GM18508 (cell line): Measurements from ENCODE around the gene AMOTL2.

Experiments used
- ATAC-seq: cut with Tn5 transposase; IDR thresholded peaks from one replicate; pipeline ENCODE4 v1.9.1; 2021; ENCODE audit warnings: moderate number of reproducible peaks; ENCODE audit not compliant: insufficient read depth, unreplicated experiment

Gene AMOTL2

DNA sequence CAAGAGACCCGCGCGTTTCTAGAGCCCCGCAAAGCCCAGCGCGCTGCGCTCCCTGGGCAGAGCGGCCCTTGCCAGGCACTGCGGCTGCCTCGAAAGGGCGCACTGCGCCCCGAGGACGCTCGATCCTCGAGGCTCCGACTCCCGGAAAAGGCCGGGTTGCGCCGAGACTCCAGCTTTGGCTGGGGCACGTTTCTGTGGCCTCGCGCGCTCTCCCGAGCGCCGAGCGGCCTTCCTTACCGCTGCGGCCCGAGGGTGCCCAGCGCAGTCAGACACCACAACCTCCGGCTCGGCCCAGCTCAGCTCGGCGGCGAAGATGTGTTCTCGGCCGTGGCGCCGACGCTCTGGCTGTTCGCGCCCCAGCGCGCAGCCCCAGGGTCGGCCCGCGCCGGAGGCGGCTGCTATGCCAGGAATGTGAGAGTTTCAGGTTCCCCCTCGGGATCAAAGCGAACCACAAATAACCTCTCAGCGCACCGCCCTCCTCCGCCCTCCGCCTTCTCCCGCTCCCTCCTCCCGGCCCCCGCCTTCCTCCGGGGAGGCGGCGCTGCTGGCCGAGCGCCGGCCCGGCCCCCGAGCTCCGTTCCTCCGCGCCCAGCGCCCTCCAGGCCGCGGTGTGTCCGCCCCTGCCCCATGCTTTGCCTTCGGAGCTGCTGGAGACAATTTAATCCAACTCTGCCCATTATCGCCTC, at the start of gene AMOTL2:
TSS of gene AMOTL2 (minus strand) at position 343 of the 686 bp plus-strand sequence. CDS start 3,014 bp downstream, outside the sequence.
- no peak for ATAC-seq

DNA sequence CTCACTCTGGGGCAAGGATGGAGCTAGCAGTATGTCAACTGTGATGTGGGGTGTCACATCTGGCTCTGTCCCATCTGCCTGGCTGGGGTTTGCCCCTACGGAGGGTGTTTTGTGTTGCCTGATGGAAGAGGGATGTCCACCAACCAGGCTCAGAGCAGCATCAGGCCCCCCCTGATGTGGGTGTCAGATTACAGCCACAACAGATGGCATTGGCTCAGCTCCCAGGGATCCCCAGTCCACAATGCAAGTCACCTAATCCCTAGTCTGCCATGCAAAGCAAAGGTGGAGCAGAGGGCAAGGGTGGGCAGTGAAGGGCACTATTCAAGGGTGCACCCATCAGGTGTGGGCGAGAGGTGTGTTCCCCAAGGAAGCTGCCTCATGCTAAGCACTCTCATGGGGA, 48.9 kb upstream of the AMOTL2 start:
- ATAC-seq, result no peak

DNA sequence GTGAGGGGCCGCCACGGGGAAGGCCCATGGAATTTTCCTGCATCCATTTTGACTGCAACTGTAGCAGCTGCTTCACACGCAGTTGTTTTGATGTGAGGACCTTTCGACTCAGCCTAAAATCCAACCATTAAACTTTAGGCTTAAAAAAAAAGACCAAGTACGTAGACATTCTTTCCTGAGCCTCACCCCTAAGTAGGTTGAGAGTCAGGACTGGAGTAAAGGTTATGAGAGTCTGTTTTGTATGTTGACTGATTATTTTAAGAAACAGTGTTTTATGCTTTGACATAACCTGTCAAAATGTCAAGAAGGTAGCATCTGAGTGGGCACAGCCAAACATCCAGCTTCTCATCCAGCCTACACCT, 45.7 kb upstream of the AMOTL2 start:
- no peak for ATAC-seq

DNA sequence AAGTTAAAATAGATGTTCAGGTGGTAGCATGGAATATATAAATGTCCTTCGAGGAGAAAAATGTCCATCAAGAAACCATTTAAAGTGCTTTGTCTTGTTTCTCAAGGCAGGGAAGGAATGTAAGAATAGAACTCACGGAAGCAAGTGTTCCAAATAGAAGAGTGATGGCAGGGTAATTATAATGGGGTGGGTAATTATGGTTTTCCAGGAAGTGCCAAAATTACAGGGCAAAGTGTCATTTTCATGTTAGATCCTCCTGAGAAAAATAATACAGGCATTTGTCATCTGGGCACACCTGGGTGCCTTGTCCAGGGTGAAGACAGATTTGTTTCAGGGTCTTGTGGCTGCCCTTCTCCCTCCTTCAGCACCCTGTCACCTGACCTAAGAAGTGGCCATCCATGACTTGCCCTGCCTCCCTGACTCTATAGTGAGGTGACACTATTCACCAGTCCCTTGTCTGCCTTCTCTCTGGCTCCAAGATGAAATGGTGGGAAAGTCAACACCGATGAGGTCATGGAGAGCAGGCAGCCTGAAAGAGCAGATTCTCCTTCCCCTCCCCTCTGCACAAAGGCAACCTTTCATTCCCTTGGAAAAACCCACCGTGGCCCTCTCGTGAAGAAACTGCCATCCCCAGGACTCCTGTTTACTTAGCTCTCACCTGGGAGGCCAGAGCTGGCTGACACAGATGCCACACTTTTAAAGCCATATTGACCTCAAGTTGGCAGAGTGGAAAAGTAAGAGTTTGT, 45.1 kb upstream of the AMOTL2 start:
- ATAC-seq, result no peak

GRCh38 chr3:134409041-134409440, 34.8 kb upstream of the AMOTL2 start:
- ATAC-seq, result no peak

GRCh38 chr3:134407239-134407625, 33.0 kb upstream of the AMOTL2 start:
- ATAC-seq, result no peak

DNA sequence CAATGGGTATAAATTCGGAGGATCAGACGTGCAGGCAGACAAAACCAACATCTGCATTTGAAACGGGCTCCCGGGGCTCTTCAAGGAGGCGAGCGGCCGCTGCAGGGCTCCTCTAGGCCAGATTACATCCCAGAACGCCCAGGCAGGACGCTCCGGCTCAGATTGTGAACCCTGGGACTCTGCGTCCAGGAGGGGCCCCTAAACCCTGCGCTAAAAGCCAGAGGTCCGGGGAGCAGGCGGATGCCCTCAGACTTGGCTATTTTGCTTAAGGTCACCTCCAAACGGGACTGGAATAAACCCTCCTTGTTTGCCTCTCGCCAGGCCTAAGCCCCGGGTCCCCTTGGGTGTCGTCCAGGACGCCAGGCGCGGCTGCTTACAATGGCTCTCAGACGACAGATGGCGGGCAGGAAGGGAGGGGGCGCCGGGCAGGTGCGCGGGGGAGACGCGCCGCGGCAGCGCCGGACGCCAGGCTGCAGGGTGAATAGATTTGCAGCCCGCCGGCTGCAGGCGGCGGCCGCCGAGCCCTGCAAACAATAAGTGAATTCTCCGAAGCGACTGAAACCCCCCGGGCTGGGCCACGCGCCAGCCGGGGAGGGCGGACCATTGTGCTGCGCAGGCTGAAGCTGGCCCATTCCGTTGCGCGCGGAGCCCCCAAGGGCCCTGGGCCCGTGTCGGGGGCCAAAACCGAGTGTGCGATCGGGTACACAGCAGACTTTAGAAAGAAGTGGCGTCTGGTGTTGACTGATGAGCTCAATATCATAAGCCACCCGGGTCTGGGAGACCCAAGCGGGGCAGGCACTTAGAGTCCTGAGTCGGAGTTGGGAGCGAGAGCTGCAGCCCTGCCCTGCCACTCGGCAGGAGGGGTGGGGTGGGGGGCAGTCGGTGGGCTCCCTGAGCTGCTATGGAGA, 32.3 kb upstream of the AMOTL2 start:
- no peak for ATAC-seq

- no peak for ATAC-seq
Observed at GRCh38 chr3:134404366-134404885, 30.2 kb upstream of the AMOTL2 start.

DNA sequence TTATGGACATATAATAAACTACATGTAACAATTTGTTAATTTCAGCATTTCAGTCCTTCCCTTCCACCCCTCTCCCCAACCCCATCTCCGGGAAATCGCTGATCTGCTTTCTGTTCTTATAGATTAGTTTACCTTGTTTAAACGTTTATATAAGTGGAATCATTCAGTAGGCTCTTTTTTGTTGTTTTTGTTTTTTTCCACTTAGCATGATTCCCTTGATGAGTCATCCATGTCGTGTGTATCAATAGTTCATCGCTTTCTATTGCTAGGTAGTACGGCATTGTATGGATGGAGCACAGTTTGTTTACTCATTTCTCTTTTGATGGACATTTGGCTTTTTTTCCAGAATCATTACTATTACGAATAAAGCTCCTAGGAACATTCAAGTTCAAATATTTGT, 23.5 kb upstream of the AMOTL2 start:
- no peak for ATAC-seq

- ATAC-seq, result no peak
Observed at GRCh38 chr3:134395103-134395502, 20.9 kb upstream of the AMOTL2 start.

DNA sequence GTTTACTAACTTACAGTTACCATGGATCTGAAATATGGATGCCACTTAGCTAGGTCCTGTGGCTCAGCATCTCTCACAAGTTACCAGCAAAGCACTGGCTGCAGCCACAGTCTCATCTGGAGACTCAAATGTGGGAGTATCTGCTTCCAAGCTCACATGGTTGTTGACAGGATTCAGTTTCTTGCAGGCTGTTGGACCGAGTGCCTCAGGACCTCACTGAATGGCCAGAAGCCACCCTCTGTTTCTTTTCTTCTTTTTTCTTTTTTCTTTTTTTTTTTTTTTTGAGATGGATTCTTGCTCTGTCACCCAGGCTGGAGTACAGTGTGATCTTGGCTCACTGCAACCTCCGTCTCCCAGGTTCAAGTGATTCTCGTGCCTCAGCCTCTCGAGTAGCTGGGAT, 20.1 kb upstream of the AMOTL2 start:
- ATAC-seq, result no peak

- no peak for ATAC-seq
Observed at GRCh38 chr3:134393074-134393473, 18.8 kb upstream of the AMOTL2 start.

- ATAC-seq, result no peak
Observed at GRCh38 chr3:134392336-134392983, 18.2 kb upstream of the AMOTL2 start.

DNA sequence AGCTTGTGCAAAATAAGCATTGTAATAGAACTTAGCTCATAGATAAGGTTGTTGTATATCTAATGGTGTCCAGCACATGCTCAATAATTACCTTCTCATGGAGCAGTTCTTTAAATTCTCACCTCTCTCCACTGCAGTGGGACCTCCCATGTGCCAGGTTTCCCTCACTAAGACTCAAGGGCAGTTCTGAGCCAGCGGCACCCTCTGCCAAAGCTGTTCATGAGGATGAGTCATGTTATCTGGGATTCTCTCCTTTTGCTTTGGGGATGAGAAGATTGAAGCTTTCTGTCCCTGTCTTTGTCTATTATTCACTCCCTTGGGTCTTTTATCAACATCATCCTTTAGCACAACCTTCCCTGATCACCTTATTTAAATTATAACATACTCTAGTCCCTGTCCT, 15.6 kb upstream of the AMOTL2 start:
- ATAC-seq, result no peak

DNA sequence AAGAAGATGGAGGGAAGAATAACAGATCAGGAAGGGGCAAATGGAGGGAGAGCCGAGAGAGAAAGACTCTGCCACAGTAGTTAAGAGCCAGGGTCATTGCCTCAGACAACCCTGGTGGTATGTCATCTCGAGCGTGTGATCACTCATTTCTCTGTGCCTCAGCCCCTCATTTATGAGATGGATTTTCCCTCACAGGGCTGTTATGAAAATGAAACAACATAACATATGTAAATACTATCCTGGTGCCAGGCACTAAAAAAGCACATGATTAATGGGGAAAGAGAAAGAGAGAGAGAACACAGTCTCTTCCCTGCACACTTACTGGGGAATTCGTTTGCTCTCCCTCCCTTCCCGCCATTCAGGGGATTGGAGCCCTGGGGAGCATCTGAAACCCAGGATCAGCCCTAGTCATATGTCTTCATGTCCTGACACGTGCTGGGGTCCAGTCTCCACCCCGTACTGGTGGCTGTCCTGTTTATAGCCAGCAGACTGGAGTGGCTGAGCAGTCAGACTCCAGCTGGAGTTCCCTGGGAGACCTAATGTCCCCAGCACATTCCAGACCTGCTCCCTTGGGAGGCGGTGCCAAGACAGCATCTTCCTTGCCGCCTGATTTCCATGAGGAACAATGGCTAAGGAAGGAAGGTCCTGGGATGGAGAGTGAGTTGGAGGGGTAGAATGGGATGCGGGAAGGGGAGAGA, 14.7 kb upstream of the AMOTL2 start:
- ATAC-seq, result no peak

- ATAC-seq, result no peak
Observed at GRCh38 chr3:134388292-134388691, 14.0 kb upstream of the AMOTL2 start.

DNA sequence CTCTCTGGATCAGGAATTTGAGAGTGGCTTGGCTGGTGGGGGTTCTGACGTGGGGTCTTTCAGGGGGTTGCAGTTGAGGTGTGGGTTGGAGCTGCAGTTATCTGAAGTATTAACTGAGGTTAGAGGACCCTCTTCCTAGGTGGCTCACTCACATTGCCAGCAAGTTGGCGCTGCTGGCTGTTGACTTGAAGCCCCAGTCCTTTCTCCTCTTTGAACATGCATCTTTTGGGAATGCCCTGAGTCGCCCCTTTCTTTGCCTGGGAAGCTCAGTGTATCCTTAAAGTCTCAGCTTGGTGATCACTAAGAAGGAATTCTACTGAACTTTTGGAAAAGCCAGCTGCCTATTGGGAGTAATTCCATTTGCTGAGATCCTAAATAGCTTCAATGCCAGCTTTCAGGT, 13.0 kb upstream of the AMOTL2 start:
- ATAC-seq, result no peak

DNA sequence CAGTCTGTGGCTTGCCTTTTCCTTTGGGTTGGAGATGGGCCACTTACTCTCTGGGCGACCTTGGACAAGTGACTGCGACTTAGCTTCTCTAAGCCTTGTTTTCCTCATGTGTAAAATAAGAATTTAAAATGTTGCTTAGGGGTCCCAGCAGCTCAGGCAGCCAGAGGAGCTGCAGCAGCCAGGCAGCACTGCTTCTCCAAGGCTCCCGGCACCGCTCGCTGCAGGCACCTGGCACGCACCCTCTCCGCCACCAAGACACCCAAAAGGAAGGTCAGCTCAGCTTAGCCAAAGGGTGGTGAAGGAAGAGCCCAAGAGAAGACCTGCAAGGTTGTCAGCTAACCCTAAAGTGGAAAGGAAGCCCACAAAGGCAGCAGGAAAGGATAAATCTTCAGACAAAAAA, 10.7 kb upstream of the AMOTL2 start:
- ATAC-seq, result no peak

- no peak for ATAC-seq
Observed at GRCh38 chr3:134381831-134382442, 7.7 kb upstream of the AMOTL2 start.
